Activated CD8-positive, alpha-beta memory T cell treated with anti-CD3 and anti-CD28 coated beads for 24 hours (primary cell): Measurements from ENCODE around the gene CREB5.
A peak's percentile ranks its signal among the peaks of the same experiment; 100 is the strongest.

Experiments used
- DNase-seq: peaks from one replicate; pipeline ENCODE4 v3.0.0-alpha.2; 2020

Gene CREB5

GRCh38 chr7:28836716-28837115 is 424.4 kb downstream of the CREB5 start:
- DNase-seq, result no peak

- no peak for DNase-seq
These were observed 424.9 kb downstream of the CREB5 start for GRCh38 chr7:28837216-28837615.

DNA sequence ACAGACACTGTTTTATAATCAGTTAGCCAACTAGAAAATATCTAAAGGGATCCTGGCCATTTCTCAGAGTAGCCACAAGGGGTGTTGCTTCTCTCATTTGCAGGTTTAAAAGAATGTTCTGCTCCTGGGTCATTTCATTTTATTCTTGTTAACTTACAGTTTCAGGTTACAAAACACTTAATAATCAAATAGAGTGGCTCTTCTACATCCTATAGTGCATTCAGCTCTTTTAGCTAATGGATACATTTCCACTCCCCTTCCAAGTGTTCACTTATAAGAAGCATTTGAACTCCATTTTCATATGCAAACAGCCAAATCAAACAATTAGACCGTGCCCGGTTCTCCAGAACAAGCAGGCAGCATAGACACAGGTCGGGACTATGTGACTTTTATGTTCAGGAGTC is 428.3 kb downstream of the CREB5 start:
- DNase-seq, result no peak

GRCh38 chr7:28841766-28842165 is 429.4 kb downstream of the CREB5 start:
- no peak for DNase-seq

GRCh38 chr7:28842769-28843295 is 430.5 kb downstream of the CREB5 start:
- DNase-seq, result no peak

GRCh38 chr7:28845106-28845505 is 432.8 kb downstream of the CREB5 start:
- DNase-seq, result no peak

DNA sequence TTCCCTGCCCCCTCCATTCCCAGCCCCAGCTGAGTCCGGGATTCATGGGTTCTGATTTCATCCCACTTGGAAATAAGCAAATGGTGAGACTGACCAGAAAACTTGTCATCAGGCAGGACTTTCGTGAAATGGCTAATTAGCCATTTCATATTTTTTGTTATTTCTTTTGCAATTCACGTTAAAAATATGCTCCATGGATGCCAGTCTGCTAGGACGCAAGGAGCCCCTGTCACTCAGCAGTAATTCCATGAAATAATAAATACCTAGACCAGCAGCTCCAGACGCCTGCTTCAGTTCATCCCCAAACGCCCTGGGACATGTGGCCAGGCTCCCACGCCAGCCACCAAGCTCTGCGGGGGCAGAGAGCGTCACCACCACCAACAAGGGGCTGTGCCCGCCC is 434.9 kb downstream of the CREB5 start:
- no peak for DNase-seq

DNA sequence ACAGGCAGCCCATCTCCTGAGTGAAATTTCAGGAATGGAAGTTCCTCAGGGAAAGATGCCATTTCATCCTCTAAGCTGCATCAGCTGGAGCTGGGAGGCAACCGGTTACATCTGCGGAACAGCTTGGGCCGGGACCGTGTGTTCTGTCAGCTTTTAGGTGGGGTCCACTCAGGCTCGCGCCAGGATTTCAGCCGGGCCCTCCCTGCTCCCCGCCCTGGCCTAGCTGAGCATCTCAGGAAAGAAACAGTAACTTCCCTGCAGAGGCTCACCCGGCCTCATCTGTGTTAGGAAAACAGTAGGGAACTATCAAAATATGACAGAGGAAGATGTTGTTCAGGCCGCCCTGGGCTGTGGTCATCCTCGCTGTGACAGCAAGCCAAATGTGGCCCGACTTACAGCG is 435.4 kb downstream of the CREB5 start:
- no peak for DNase-seq

- DNase-seq, result no peak
These were observed 436.6 kb downstream of the CREB5 start for GRCh38 chr7:28848906-28849305.

GRCh38 chr7:28850699-28851098 is 438.4 kb downstream of the CREB5 start:
- no peak for DNase-seq

DNA sequence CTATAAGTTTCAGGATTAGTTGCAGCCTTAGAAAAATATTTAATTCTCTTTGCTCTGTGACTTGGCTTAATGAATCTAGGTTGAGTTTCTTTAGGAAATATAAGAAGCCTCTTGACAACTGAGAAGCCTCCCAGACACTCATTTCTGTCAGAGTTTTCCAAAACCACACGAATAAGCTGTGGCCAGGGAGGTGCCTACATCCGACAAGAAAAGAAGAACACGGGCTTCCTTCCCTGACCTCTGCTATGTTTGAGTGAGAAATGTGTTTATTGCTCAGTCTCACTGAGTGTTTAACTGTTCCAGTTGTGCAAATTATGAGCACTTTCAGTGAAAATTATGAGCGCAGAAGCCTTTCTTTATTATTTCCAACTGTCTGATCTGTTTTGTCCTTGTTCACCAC is 440.8 kb downstream of the CREB5 start:
- no peak for DNase-seq

DNA sequence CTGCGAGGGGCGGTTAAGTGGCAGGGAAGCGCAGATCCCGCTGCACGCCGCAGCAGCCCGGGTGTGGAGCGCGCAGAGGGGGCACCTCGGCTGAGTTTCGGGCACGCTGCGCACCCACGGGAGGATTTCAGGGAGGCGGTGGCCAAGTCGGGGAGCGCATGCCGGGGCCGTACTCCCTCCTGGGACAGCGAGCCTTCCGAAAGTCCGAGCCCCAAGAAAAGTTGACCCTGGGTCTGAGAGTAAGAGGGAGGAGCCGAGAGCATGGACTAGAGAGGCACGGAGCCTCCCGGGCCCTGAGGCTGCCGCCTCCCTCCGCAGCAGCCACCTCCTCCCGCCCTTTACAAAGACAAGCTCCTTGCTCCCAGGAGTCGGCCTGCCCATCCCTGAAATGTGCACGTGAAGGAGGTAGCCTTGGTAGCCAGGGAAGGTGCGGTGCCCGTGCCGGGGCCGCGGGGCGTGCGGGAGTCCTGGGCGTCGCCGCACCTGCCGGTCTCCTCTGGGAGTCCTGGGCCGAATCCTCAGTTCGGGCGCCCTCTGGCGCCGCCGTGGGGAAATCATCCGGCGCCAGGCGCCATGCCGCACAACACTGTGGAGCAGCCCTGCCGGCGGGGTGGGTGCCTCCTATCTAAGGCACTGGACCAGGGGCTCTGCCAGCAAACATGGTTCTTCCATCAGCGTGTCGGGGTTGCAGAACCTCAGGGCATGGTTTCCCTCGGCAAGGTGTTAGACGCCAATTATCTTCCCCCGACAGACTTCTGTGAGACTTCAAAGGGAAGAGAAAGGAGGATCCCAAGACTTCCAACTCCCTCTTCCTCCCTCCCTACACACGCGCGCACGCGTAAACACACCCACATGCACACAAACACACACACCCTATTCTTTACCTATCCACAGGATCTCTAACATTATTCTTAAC is 441.8 kb downstream of the CREB5 start:
- DNase-seq, result peak; percentile 91

DNA sequence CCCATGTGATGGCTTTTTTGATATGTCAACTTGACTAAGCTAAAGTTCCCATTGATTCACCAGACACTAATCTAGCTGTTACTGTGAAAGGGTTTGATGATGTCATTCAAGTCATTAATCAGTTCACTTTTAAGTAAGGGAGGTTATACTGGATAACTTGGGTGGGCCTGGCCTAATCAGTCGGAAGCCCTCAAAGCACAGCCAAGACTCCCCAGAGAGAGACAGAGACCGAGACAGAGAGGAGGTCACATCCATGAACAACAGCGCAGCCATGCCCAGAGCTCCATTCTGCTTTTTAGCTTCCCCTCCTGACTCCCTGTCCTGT is 442.4 kb downstream of the CREB5 start:
- DNase-seq, result no peak

DNA sequence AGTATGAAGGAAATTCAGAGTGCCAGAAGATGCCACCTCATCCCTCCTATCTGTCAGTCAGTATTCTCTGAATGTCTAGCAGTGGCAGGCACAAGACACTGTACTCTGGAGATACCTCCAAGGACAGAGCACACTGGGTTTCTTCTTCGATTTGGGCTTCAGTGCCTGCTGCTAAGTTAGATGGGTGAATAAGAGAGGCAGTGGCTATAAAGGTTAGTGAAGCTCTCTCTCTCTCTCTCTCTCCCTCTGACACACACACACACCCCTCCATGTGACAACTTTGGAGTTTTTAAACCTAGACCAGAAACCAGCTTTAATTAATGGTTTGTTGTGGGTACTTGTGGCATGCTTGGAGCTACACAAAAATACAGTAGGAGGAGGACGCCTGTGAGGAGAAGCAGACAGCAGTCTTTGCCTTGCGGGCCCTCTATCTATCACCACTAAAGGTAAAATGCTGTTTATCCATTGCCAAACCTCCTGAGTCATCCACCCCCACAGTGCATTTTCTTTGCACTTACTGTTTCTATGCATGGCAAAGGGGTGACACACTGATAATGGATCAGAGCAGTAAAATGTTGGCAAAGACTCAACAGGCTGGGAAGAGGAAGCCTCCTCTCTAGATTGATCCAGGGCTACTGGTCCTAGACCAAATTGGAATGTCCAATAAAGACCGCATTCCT is 443.4 kb downstream of the CREB5 start:
- DNase-seq, result no peak

- DNase-seq, result no peak
These were observed 444.3 kb downstream of the CREB5 start for GRCh38 chr7:28856656-28857055.

DNA sequence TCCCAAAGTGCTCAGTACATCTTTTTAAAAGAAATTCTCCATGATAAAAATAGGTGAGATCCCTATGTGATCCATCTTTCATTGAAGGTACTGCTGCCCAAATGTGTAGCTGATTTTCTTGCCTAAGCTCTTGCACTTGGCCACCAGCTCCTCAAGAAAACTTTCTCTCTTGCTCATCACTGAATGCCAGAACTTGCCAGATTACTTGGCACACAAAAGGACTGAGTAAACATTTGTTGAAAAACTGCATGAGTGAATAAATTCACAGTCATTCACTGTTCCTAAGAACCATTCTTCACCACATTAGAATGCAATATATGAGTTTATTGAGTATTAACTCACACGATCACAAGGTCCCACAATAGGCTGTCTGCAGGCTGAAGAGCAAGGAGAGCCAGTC is 445.9 kb downstream of the CREB5 start:
- DNase-seq, result no peak

GRCh38 chr7:28858895-28859294 is 446.6 kb downstream of the CREB5 start:
- no peak for DNase-seq

DNA sequence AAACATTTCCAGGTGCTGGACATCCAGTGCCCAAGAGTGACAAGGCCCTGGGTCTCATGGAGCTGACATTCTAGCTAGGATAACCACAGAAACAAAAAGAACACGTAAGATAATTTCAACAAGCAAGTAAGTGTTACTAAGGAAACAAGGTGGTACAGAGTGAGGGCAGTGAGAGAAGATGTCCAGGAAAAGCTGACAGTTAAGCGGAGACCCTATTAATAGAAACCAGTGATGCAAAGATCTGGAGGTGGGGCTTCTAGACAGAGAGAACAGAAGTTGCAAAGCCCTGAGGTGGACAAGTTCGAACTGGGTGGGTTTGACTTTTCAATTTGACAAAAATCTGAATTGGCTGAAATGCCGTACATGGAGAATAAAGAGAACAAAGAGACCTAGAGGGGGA is 449.5 kb downstream of the CREB5 start:
- DNase-seq, result no peak

GRCh38 chr7:28862595-28863272 is 450.4 kb downstream of the CREB5 start:
- DNase-seq, result no peak

DNA sequence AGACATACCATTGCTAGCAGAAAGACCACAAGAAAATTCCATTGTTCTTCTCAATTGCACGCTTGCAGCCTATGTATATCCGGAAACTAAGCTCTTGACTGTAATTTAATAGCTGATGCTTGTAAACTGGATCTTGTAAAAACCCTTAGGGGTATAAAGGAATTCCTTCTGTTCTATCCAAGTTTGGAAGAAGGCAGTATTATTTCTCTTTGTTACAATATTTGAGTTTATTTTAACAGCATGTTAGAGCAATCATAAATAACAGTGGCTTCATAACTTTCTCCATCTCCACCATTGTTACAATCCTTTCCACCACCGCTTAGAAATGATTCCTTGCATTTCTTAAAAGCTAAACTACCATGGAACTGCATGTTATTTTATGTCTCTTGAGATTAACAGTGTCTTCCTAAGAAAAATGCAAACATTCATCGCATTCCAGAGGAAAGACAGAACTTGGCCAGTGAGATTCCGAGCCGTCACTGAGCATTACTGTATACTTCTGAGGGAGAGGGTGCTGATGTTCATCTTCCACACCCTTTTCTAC is 453.4 kb downstream of the CREB5 start:
- DNase-seq, result no peak

GRCh38 chr7:28868712-28869111 is 456.4 kb downstream of the CREB5 start:
- DNase-seq, result no peak

DNA sequence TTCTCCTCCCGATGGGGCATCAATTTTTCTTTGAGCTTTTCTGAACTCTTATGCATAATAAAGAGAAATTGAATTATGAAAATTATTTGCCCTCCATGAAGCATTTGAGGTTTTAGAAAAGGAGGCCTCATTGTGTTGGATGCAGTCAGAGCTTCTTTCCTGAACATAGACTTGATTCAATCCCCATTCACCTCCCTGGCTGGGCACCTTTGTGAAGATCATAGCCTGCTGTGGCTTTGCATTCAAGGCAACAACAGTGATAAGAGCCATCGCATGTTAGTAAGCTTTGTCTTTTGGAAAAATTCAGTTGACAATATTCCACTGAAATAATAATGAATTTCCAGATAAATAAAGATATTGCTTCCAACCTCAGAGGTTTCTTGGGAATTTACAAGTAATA is 458.8 kb downstream of the CREB5 start:
- no peak for DNase-seq

GRCh38 chr7:28871631-28872030 is 459.3 kb downstream of the CREB5 start:
- no peak for DNase-seq
